ENCODE results near the gene SCGB3A1. TPM values are rescaled to one million over a fixed set of nuclear protein-coding genes. Genes with fewer than 3 reads are reported as not detected.

The SCGB3A1 gene
- polyA plus RNA-seq (not detected in 3 replicates), polyA minus RNA-seq (not detected in 3 replicates)
- not detected for polyA plus RNA-seq (2011; ENCODE audit: low read depth)
- polyA plus RNA-seq (2011; cell fraction: cytosol; rRNA removed) = not detected in 2 replicates
- not detected in 2 replicates for polyA plus RNA-seq (2011; cell fraction: nucleus; rRNA removed)
- polyA plus RNA-seq (2012; ENCODE audit: low replicate concordance) = not detected in 2 replicates
- not detected for polyA minus RNA-seq (2011; cell fraction: cytosol; rRNA and poly(A)+ RNA removed)
- not detected in 2 replicates for polyA minus RNA-seq (2011; cell fraction: nucleus; rRNA and poly(A)+ RNA removed)

GRCh38 chr5:180591311-180591887 is at the start of gene SCGB3A1:
TSS of gene SCGB3A1 (minus strand) at chr5:180591499. CDS start at chr5:180591462, 37 bp downstream.
- FAIRE-seq = no peak
- Histone ChIP-seq H3K79me2 (ENCODE audit: control insufficient read depth, insufficient read depth, low read length) (no peaks in the 10 kb centered on the region), H3K9me3 (ENCODE audit: control insufficient read depth, low read depth, low read length) (no peaks in the 10 kb centered on the region), H3K4me1 (ENCODE audit: control insufficient read depth, extremely low read depth, insufficient read depth, low read length) (no peaks in the 10 kb centered on the region), H3K27me3 (ENCODE audit: control insufficient read depth, extremely low read depth, insufficient read depth, low read length) (peaks cover 49% of the 10 kb centered on the region), H4K20me1 (ENCODE audit: control insufficient read depth, extremely low read depth, insufficient read depth, low read length) (no peaks in the 10 kb centered on the region), H3K4me3 (ENCODE audit: control insufficient read depth in 2 of 3, extremely low read depth in 1 of 3, insufficient read depth in 2 of 3, low read depth in 1 of 3, low read length in 3 of 3) (no peak within 1 kb of the TSS), H3K4me2 (ENCODE audit: control insufficient read depth, extremely low read depth, insufficient read depth, low read depth, low read length) (no peak within 1 kb of the TSS), H3K27ac (ENCODE audit: control insufficient read depth, insufficient read depth, low read length) (no peak within 1 kb of the TSS), H3K36me3 (ENCODE audit: control insufficient read depth in 2 of 2, extremely low read depth in 1 of 2, insufficient read depth in 2 of 2, low read length in 2 of 2) (no peaks in the 10 kb centered on the region), H3K9me1 (ENCODE audit: control insufficient read depth, extremely low read depth, insufficient read depth, low read length) (no peaks in the 10 kb centered on the region), H2AFZ (ENCODE audit: control insufficient read depth, low read length) (no peak within 1 kb of the TSS), H3K9ac (ENCODE audit: control insufficient read depth, extremely low read depth, insufficient read depth, low read length) (no peak within 1 kb of the TSS)
- dilution Hi-C loops (cut with MboI; ENCODE audit: extremely low pct_ligation_motif_present, low sequenced_read_pairs) = no loop called here
- TF ChIP-seq CTCF (optimal IDR thresholded peaks at IDR 0.05 in 1 of 3, IDR thresholded peaks at IDR 0.05 in 1 of 3, conservative IDR thresholded peaks at IDR 0.05 in 1 of 3; ENCODE audit: extremely low read depth in 1 of 3, insufficient read depth in 2 of 3, low read length in 3 of 3) (no peak), EZH2 (IDR thresholded peaks at IDR 0.05; ENCODE audit: low read length) (peak; percentile 4)
- DNase-seq (ENCODE audit: low read depth, low spot score) = no peak

- dilution Hi-C loops (cut with MboI; ENCODE audit: extremely low pct_ligation_motif_present, low sequenced_read_pairs) = no loop called here
- FAIRE-seq = no peak
These were observed 49.2 kb upstream of the SCGB3A1 start for GRCh38 chr5:180640611-180640860.

More at GRCh38 chr5:180640611-180640860, 49.2 kb upstream of the SCGB3A1 start:
- Histone ChIP-seq H3K9me3 (ENCODE audit: control insufficient read depth, low read depth, low read length) (no peaks in the 10 kb centered on the region), H3K36me3 (ENCODE audit: control insufficient read depth in 2 of 2, extremely low read depth in 1 of 2, insufficient read depth in 2 of 2, low read length in 2 of 2) (no peaks in the 10 kb centered on the region), H3K4me3 (ENCODE audit: control insufficient read depth in 2 of 3, extremely low read depth in 1 of 3, insufficient read depth in 2 of 3, low read depth in 1 of 3, low read length in 3 of 3) (no peak overlapping the region), H3K79me2 (ENCODE audit: control insufficient read depth, insufficient read depth, low read length) (no peaks in the 10 kb centered on the region), H3K4me2 (ENCODE audit: control insufficient read depth, extremely low read depth, insufficient read depth, low read depth, low read length) (no peak overlapping the region), H2AFZ (ENCODE audit: control insufficient read depth, low read length) (no peak overlapping the region), H3K9ac (ENCODE audit: control insufficient read depth, extremely low read depth, insufficient read depth, low read length) (no peak overlapping the region), H3K9me1 (ENCODE audit: control insufficient read depth, extremely low read depth, insufficient read depth, low read length) (no peaks in the 10 kb centered on the region), H3K27me3 (ENCODE audit: control insufficient read depth, extremely low read depth, insufficient read depth, low read length) (no peaks in the 10 kb centered on the region), H3K4me1 (ENCODE audit: control insufficient read depth, extremely low read depth, insufficient read depth, low read length) (no peaks in the 10 kb centered on the region), H3K27ac (ENCODE audit: control insufficient read depth, insufficient read depth, low read length) (no peak overlapping the region), H4K20me1 (ENCODE audit: control insufficient read depth, extremely low read depth, insufficient read depth, low read length) (no peaks in the 10 kb centered on the region)
- no peak for DNase-seq (ENCODE audit: low read depth, low spot score)
- TF ChIP-seq EZH2 (IDR thresholded peaks at IDR 0.05; ENCODE audit: low read length) (no peak), CTCF (optimal IDR thresholded peaks at IDR 0.05 in 1 of 3, IDR thresholded peaks at IDR 0.05 in 1 of 3, conservative IDR thresholded peaks at IDR 0.05 in 1 of 3; ENCODE audit: extremely low read depth in 1 of 3, insufficient read depth in 2 of 3, low read length in 3 of 3) (no peak)
